Endothelial cell of umbilical vein (primary cell): ENCODE results near the gene RNF224. TPM values are rescaled to one million over a fixed set of nuclear protein-coding genes. Genes with fewer than 3 reads are reported as not detected.

Source experiments
- BruUV-seq: library from RNA; stranded (reverse); fragments of 400-500 nt; replicated peaks from 2 replicates; lab custom pipeline; 2021; lab: Mats Ljungman, UMichigan
- CTCF ChIA-PET: fragments of 300-600, 350-600 bp; sonication (Branson Sonifier 250); formaldehyde crosslinking; loops from one replicate; lab custom pipeline; 2021; ENCODE audit warnings: antibody characterized with exemption, inconsistent platforms; lab: Charles Lee
- POLR2A ChIA-PET: fragments of 300-600, 350-600 bp; sonication (Branson Sonifier 250); formaldehyde crosslinking; loops from one replicate; lab custom pipeline; 2021; ENCODE audit warnings: antibody characterized with exemption, inconsistent platforms; lab: Charles Lee
- DNase-seq: peaks from one replicate; pipeline ENCODE4 v3.0.0-alpha.2; 2011; ENCODE audit warnings: low read depth, low spot score
- FAIRE-seq: peaks from 2 replicates; lab custom pipeline; 2011; peaks lifted over from hg19 to GRCh38; lab: Jason Lieb, UNC
- H2AFZ ChIP-seq: 2 replicates; pipeline ENCODE4 v1.6.0; 2012; ENCODE audit warnings: low read depth, low read length, control low read depth, inconsistent platforms
- H3K27ac ChIP-seq: 2 replicates; pipeline ENCODE4 v1.5.1; 2011; ENCODE audit warnings: low read depth, mild to moderate bottlenecking, control low read depth, low read length, moderate library complexity; ENCODE audit not compliant: insufficient read depth
- H3K27me3 ChIP-seq, 2 experiments: 2 replicates each; pipeline versions ENCODE4 v1.6.0 to v1.6.1; 2011; ENCODE audit warnings: low read length in 2 of 2, mixed read lengths in 1 of 2; ENCODE audit not compliant: control insufficient read depth in 2 of 2, insufficient read depth in 2 of 2
- H3K36me3 ChIP-seq, 2 experiments: 2 replicates in 1 of 2; 3 replicates in 1 of 2; pipeline ENCODE4 v1.5.1; 2011; ENCODE audit warnings: low read length in 2 of 2, mild to moderate bottlenecking in 1 of 2, moderate library complexity in 1 of 2; ENCODE audit not compliant: control insufficient read depth in 2 of 2, insufficient read depth in 2 of 2; ENCODE audit errors: extremely low read depth in 1 of 2
- H3K4me1 ChIP-seq: 3 replicates; pipeline ENCODE4 v1.5.1; 2011; ENCODE audit warnings: mild to moderate bottlenecking, low read length; ENCODE audit not compliant: control insufficient read depth, insufficient read depth; ENCODE audit errors: extremely low read depth
- H3K4me2 ChIP-seq: 2 replicates; pipeline ENCODE4 v1.6.1; 2011; ENCODE audit warnings: low read length, control low read depth, mixed read lengths; ENCODE audit not compliant: insufficient read depth
- H3K4me3 ChIP-seq, 3 experiments: fragments of 200-600 bp in 1 of 3; sonication (generic), shearing (Covaris generic) in 1 of 3; replicated peaks in 1 of 3; 2 replicates each; pipeline ENCODE4 v1.5.1; 2011 to 2016; ENCODE audit warnings: control low read depth in 3 of 3, low read length in 3 of 3, mild to moderate bottlenecking in 2 of 3, inconsistent platforms in 1 of 3, low read depth in 1 of 3, moderate library complexity in 1 of 3; ENCODE audit not compliant: insufficient read depth in 1 of 3
- H3K79me2 ChIP-seq: 2 replicates; pipeline ENCODE4 v1.6.0; 2012; ENCODE audit warnings: low read length, inconsistent platforms; ENCODE audit not compliant: control insufficient read depth, insufficient read depth
- H3K9ac ChIP-seq: replicated peaks from 2 replicates; pipeline ENCODE3; 2011; ENCODE audit warnings: low read length, control low read depth; ENCODE audit not compliant: insufficient read depth; ENCODE audit errors: extremely low read depth
- H3K9me1 ChIP-seq: replicated peaks from 3 replicates; pipeline ENCODE4 v1.6.0; 2011; ENCODE audit warnings: mild to moderate bottlenecking, low read length; ENCODE audit not compliant: control insufficient read depth, insufficient read depth; ENCODE audit errors: extremely low read depth
- H3K9me3 ChIP-seq: replicated peaks from 2 replicates; pipeline ENCODE4 v1.5.1; 2012; ENCODE audit warnings: low read length, inconsistent platforms; ENCODE audit not compliant: control insufficient read depth, insufficient read depth
- H4K20me1 ChIP-seq: replicated peaks from 2 replicates; pipeline ENCODE3; 2011; ENCODE audit warnings: mild to moderate bottlenecking, low read length; ENCODE audit not compliant: control insufficient read depth, insufficient read depth; ENCODE audit errors: extremely low read depth
- CTCF ChIP-seq, 2 donors: IDR thresholded peaks; 1 replicate in 1 of 2; 2 replicates in 1 of 2; pipeline ENCODE4 v1.5.1; 2011; ENCODE audit warnings: low read length in 2 of 2, mild to moderate bottlenecking in 2 of 2, moderate library complexity in 2 of 2, control low read depth in 1 of 2, inconsistent platforms in 1 of 2, low read depth in 1 of 2; ENCODE audit not compliant: insufficient read depth in 1 of 2; ENCODE audit errors: extremely low read depth in 1 of 2
- EZH2 ChIP-seq: IDR thresholded peaks from 2 replicates; pipeline ENCODE4 v1.6.1; 2012; ENCODE audit warnings: borderline replicate concordance, low read depth, mild to moderate bottlenecking, moderate library complexity, low read length, inconsistent platforms; ENCODE audit not compliant: severe bottlenecking
- POLR2A ChIP-seq: IDR thresholded peaks from 2 replicates; pipeline ENCODE4 v1.6.1; 2012; ENCODE audit warnings: low read depth, mild to moderate bottlenecking, control low read depth, low read length
- POLR2AphosphoS5 ChIP-seq: IDR thresholded peaks from 2 replicates; pipeline ENCODE4 v1.6.1; 2012; ENCODE audit warnings: low read depth, mild to moderate bottlenecking, control low read depth, low read length, moderate library complexity; ENCODE audit not compliant: insufficient read depth
- dilution Hi-C: fragments of 300-500 bp; cut with MboI; formaldehyde crosslinking; loops from one replicate; pipeline ENCODE4 v1.15.0; 2019; ENCODE audit warnings: low sequenced_read_pairs; ENCODE audit not compliant: extremely low pct_ligation_motif_present
- intact Hi-C: fragments of 100-400 bp; cut with micrococcal nuclease; formaldehyde crosslinking; loops from one replicate; pipeline ENCODE4 v1.10.0; 2022
- polyA plus RNA-seq, 4 experiments: library from polyadenylated mRNA; depleted of rRNA in 3 of 4; stranded (reverse) in 3 of 4; unstranded in 1 of 4; fragments of >200 nt; gene quantifications; 2 replicates each; pipeline versions ENCODE4 v1.2.1 to v1.2.3, GENCODE V29; 2011 to 2012; ENCODE audit warnings: missing spikeins in 1 of 4
- total RNA-seq: library from RNA; stranded (reverse); gene quantifications from 2 replicates; pipeline ENCODE4 v1.2.3, GENCODE V29; 2021

Gene RNF224
- total and polyA plus RNA-seq, 2 donors (not counting 3 experiments of a cell fraction or from before 2014, with no cell fraction given), result not detected

GRCh38 chr9:137267933-137268355, 40.6 kb downstream of the RNF224 start:
- peaks cover 0 to 40% of the 10 kb centered on the region in 2 experiments for H3K36me3 ChIP-seq
- H2AFZ ChIP-seq, result no peak overlapping the region
- no TSS peak for BruUV-seq
- peak overlapping the region; percentile 1 for H3K4me2 ChIP-seq
- H3K4me1 ChIP-seq, result peaks cover 22% of the 10 kb centered on the region
- intact Hi-C loops (loop anchor here (2.0 kb wide), 2 partner anchors 13 to 67 kb away; partner anchors contain the start of genes NELFB and TPRN), dilution Hi-C loops (no loop called here)
- no peak overlapping the region for H3K4me3 ChIP-seq
- H3K9me1 ChIP-seq, result no peaks in the 10 kb centered on the region
- POLR2A ChIA-PET, result no interaction called here
- no peaks in the 10 kb centered on the region for H4K20me1 ChIP-seq
- DNase-seq (no peak), FAIRE-seq (no peak)
- H3K27me3 ChIP-seq, result no peaks in the 10 kb centered on the region
- CTCF ChIA-PET, result no interaction called here
- no peaks in the 10 kb centered on the region for H3K9me3 ChIP-seq
- TF ChIP-seq POLR2AphosphoS5 (no peak), CTCF (IDR thresholded peaks at IDR 0.05; ENCODE audit: extremely low read depth in 1 of 2, insufficient read depth in 1 of 2, low read depth in 1 of 2, low read length in 2 of 2) (no peak)
- H3K79me2 ChIP-seq, result no peaks in the 10 kb centered on the region
- H3K9ac ChIP-seq, result no peak overlapping the region
- peak overlapping the region; percentile 47 for H3K27ac ChIP-seq

- Histone ChIP-seq H3K4me2 (no peak overlapping the region), H3K79me2 (no peaks in the 10 kb centered on the region), H3K9ac (no peak overlapping the region), H3K27me3 (no peaks in the 10 kb centered on the region), H3K36me3 (peaks cover 0 to 40% of the 10 kb centered on the region in 2 experiments), H3K4me3 (no peak overlapping the region), H3K9me1 (no peaks in the 10 kb centered on the region), H3K4me1 (peaks cover 22% of the 10 kb centered on the region), H3K27ac (peak overlapping the region; percentile 47), H4K20me1 (no peaks in the 10 kb centered on the region), H2AFZ (no peak overlapping the region), H3K9me3 (no peaks in the 10 kb centered on the region)
- peak; percentile 51 for DNase-seq
- TF ChIP-seq POLR2AphosphoS5, result peak; percentile 57
- TF ChIP-seq EZH2, result no peak
- no peak for TF ChIP-seq POLR2A
- CTCF ChIA-PET, result interaction anchor here (0.9 to 1.3 kb wide), 3 partner anchors 14 to 32 kb away, joined by 3 to 9 read pairs (median 3); partner anchors contain the start of gene NELFB
- POLR2A ChIA-PET, result interaction anchor here (0.8 to 1.4 kb wide), 2 partner anchors 26 to 28 kb away, joined by 5 to 7 read pairs; partner anchors contain the start of gene TUBB4B
- FAIRE-seq, result peak; percentile 85
- dilution Hi-C loops (no loop called here), intact Hi-C loops (loop anchor here (1.0 to 2.0 kb wide), 3 partner anchors 9 to 68 kb away; partner anchors contain the start of genes NELFB, TOR4A and TPRN)
- TSS peak; percentile 37 for BruUV-seq
Measured at GRCh38 chr9:137268538-137269201, 41.4 kb downstream of the RNF224 start.
